Activated T-helper 1 cell treated with anti-CD3 and anti-CD28 coated beads, Interleukin-2, amount 50 U/mL, for 16 hours (primary cell): ENCODE results near the gene PGM2.

ENCODE experiments used
- DNase-seq, 2 donors: peaks; one replicate each; pipeline ENCODE4 v3.0.0-alpha.2; 2020; ENCODE audit warnings: low read depth in 1 of 2, low spot score in 1 of 2

The PGM2 gene

DNA sequence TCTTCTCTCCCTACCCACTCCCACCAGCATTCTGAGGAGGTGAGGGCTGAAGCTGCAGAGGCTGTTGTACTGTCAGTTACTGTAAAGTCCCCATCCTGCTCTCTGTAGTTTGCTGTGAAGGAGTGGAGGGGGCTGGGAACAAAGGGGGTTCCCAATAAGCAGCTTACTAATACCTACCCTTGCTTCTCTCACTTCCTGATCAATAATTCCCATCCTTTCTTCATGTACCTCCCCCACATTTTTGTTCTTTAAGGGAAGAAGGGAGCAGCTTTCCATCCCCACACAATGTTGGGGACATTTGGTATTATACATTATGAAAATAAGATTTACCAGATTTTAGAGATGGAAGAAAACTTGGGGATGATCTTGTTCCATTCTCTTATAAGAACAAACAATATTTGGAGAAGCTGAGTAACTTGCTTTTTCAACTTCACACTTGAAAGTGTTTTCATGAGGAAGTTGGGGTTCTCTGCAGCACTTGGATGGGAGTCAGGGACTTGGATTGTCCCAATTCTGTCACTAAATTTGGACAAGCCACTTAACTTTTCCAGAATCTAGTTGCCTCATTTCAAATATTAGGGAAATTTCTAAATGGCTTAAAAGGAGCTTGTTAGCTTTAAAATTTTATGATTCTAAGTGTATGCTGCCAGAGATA lies 69.8 kb downstream of the PGM2 start:
- no peak for DNase-seq

- DNase-seq: no peak
Observed at GRCh38 chr4:37902212-37902611, 75.7 kb downstream of the PGM2 start.

DNA sequence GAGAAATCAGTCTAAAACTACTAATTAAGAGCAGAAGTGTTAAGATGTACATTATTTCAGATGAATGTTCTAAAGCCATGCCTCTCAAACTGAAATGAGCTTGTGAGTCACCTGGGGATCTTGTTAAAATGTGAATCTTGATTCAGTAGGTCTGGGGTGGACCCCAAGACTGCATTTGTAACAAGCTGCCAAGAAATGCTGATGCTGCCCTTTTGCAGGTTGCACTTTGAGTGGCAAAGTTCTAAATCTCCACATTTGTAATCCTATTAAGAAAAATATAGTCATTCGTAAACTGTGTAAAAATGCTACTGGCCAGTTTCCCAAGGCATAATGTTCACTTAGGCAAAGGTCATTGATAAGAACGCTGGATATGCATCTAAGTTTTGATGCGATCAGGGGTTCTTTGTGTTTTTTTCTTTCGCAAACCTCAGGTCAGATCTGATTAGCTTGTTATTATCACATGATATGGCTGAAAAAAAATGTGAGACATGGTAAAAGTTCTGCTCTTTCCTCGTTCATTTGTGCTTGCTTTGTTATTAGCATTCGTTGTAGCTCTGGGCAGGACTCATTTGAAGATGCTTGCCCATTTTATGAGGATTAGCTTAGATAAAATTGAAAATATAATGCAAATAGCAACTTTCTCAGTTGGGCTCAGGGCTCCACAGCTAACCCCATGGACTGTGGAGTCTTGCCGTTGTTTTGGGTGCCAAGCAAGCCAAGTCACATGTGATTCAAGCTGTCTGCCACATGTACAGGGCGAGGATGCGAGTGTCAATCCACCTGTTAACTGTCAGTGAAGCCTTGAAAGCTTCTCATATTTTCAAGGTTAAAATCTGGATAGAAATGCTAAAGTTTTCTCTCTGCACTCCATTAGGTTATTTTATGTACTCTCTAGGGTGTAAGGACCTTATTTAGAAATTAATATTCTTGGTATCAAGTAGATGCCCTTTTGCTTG lies 76.5 kb downstream of the PGM2 start:
- DNase-seq: no peak

GRCh38 chr4:37903901-37904300 lies 77.4 kb downstream of the PGM2 start:
- DNase-seq: no peak

DNA sequence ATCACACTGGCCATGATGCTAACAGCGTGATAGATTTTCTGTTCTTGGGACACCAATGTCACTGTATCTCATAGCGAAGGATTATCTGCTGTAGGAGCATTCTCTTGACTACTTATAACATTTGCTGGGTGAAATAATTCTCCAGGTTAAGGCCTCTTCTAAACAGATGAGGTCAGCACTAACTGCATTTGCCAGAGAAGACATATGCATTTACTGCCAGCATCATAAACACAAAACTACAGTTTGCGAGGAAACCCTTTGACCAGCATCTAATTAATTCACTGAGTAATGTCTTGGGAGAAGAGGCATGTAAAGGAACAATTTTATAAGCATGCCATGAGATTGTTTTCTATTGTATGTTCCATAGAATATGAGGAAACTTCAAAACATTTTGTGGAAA lies 78.3 kb downstream of the PGM2 start:
- no peak for DNase-seq

DNA sequence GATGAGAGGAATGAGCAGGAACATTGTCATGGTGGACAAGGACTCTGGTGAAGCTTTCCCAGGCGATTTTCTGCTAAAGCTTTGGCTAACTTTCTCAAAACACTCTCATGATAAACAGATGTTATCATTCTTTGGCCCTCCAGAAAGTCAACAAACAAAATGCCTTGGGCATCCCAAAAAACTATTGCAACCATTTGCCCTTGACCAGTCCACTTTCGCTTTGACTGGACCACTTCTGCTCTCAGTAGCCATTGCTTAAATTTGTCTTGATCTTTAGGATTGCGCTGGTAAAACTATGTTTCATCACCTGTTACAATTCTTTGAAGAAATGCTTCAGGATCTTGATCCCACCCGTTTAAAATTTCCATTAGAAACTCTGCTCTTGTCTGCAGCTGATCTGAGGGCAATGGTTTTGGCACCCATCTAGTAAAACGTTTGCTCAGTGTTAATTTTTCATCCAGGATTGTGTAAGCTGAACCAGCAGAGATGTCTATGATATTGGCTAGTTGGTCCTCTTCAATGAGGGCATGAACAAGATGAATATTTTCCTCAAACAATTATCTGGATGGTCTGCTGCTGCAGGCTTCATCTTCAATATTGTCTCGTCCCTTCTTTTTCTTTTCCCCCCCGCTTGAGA lies 79.2 kb downstream of the PGM2 start:
- DNase-seq: no peak

DNA sequence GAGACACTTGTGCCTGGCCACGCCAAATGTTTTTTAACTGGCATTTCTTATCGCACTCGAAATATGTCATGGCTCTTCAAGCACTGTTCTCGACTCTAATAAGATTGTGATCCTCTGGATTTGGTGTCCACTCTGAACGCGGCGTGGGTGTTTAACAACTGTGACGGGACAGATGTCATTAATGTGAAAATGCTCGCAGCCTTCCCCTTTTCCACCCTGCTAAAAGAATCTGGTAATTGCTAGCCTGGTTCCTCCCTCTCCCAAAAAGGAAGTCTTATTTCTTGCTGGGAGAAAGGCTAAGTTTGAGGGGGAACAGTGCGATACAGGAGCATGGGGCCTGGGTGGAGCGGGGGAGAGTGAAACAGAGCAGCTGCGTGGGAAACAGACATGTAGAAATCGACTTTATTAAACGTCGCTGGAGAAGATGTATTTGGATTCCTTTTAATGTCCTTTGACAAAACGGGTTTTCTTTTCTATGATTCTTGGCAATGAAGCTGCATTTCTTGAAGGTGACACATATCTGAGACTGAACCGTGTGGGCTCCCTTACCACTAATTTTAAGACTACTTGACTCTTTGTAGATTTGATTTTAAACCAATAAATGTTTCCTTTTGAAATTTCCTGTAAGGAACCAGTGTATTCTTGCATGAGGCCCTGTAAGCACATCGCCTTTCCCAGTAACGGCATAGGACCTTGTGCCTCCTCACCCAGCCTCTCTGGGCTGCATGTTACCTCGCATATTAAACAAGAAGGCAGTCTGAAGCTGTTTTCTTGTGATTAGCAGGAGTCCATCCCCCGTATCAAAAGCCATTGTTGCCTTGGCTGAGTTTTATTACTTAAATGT lies 82.2 kb downstream of the PGM2 start:
- DNase-seq: no peak

DNA sequence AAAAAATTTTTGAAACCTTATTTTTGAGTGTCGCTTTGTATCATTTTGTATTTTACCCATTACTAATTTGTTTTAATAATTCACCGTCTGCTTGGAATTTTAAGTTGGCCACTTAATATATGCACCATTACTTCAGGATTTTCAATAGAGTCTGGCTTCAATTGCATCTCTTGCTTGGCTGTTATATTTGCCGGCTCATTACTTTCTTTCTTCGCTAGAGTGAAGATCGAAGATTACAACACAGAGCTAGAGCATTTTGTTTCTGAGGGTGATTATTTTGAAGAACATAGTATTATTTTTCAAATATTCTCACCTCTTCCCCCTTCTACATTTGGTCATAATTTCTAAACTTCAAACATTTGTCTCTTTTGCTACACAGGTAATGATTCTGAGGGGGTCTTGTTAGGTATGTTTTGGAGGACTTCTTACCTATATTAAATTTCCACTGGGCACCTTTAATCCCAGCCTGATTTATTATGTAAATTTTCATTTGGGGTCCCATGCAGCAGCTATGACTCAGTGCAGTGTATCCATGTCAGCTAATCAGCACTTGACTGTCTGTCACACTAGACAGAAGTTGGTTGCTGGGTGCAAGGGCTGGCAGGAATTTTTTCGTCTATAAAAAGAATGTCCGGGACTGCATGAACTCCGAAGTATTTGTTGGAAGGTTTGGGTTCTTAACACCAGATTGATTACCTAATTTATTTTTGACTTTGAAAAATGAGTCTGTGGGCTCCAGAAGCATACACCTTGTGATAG lies 83.0 kb downstream of the PGM2 start:
- DNase-seq: no peak

DNA sequence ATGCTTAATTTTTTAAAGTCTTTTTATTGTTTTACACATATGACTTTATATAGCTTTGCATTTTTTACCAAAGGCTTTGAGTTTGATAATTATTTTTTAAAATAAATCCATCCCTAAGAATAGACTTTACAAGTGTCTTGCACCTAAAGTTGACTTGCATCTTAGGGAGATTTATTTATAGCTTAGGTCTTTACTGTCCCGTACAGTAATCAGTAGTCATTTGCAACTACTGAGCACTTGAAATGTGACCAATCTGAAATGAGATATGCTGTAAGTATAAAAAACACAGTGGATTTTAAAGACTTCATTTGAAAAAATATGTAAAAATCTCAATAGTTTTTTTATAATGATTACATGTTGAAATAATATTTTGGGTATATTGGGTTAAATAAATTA lies 83.6 kb downstream of the PGM2 start:
- no peak for DNase-seq
